ENCODE results near the gene SCOC. TPM values are rescaled to one million over a fixed set of nuclear protein-coding genes. Genes with fewer than 3 reads are reported as not detected.

Gene SCOC
- total and polyA plus RNA-seq, 9 of the 15 experiments (the other 6 are each of a cell fraction or from before 2014, with no cell fraction given), result 16.8 to 110 (median 46.7) TPM

GRCh38 chr4:140427106-140427918, 53.9 kb downstream of the SCOC start, which contains the start of gene CLGN (continued):
- TF ChIP-seq CREB3L1 (IDR thresholded peaks at IDR 0.05; ENCODE audit: borderline replicate concordance, low read depth), result no peak
- no peak for TF ChIP-seq KLF10 (CRISPR knock-in tag; IDR thresholded peaks at IDR 0.05)
- no peak for TF ChIP-seq TSC22D4 (tag; IDR thresholded peaks at IDR 0.05)
- no peak for TF ChIP-seq ZC3H8 (IDR thresholded peaks at IDR 0.05)
- no peak for TF ChIP-seq BCL6 (CRISPR knock-in tag; IDR thresholded peaks at IDR 0.05)
- TF ChIP-seq POLR2G (IDR thresholded peaks at IDR 0.05; ENCODE audit: low read depth, low read length), result peak; percentile 84
- TF ChIP-seq ZNF263 (CRISPR knock-in tag; IDR thresholded peaks at IDR 0.05; ENCODE audit: borderline replicate concordance), result no peak
- no peak for TF ChIP-seq GTF3C2 (IDR thresholded peaks at IDR 0.05; ENCODE audit: borderline replicate concordance, extremely low read depth, insufficient read length)
- no peak for TF ChIP-seq ZBTB1 (CRISPR knock-in tag; IDR thresholded peaks at IDR 0.05; ENCODE audit: borderline replicate concordance, low read depth)
- no peak for TF ChIP-seq EWSR1 (IDR thresholded peaks at IDR 0.05; ENCODE audit: borderline replicate concordance, low read depth, partially characterized antibody)
- TF ChIP-seq SMARCA4 (IDR thresholded peaks at IDR 0.05), result no peak
- TF ChIP-seq MEF2A (IDR thresholded peaks at IDR 0.05; ENCODE audit: control insufficient read depth, low read depth, low read length), result no peak
- TF ChIP-seq E2F8 (IDR thresholded peaks at IDR 0.05; ENCODE audit: low read depth, partially characterized antibody), result no peak
- no peak for TF ChIP-seq COPS2 (conservative IDR thresholded peaks at IDR 0.05)
- no peak for TF ChIP-seq HDAC6 (IDR thresholded peaks at IDR 0.05; ENCODE audit: low read depth, low read length)
- no peak for TF ChIP-seq MYBL2 (IDR thresholded peaks at IDR 0.05; ENCODE audit: low read depth)
- TF ChIP-seq MYBL2 (CRISPR knock-in tag; IDR thresholded peaks at IDR 0.05; ENCODE audit: borderline replicate concordance), result no peak
- no peak for TF ChIP-seq SNIP1 (IDR thresholded peaks at IDR 0.05; ENCODE audit: low read depth)
- no peak for TF ChIP-seq SNRNP70 (optimal IDR thresholded peaks at IDR 0.05; ENCODE audit: low read depth, low read length)
- TF ChIP-seq THRAP3 (IDR thresholded peaks at IDR 0.05; ENCODE audit: borderline replicate concordance), result no peak
- TF ChIP-seq ZNF232 (CRISPR knock-in tag; IDR thresholded peaks at IDR 0.05), result no peak
